Effector memory CD4-positive, alpha-beta T cell (primary cell): Measurements from ENCODE around the gene PWWP2B.
"Not testable (repeated sequence)": the region's sequence is repeated elsewhere in the genome, so short reads cannot be mapped to it uniquely, and the experiment has no call there.

Experiments
- DNase-seq, 3 donors: peaks; one replicate each; pipeline ENCODE4 v3.0.0-alpha.2; 2020
- H3K27ac ChIP-seq: 2 replicates; pipeline ENCODE4 v1.7.0; 2013; ENCODE audit warnings: mild to moderate bottlenecking, low read length, moderate library complexity; ENCODE audit not compliant: insufficient read depth, poor library complexity, severe bottlenecking
- H3K27me3 ChIP-seq: replicated peaks from 2 replicates; pipeline ENCODE4 v1.7.0; 2013; ENCODE audit warnings: mild to moderate bottlenecking, low read length; ENCODE audit not compliant: insufficient read depth, control insufficient read depth, poor library complexity, severe bottlenecking
- H3K36me3 ChIP-seq: 2 replicates; pipeline ENCODE4 v1.7.0; 2013; ENCODE audit warnings: mild to moderate bottlenecking, low read length, moderate library complexity; ENCODE audit not compliant: control insufficient read depth, insufficient read depth
- H3K4me1 ChIP-seq: 2 replicates; pipeline ENCODE4 v1.7.0; 2013; ENCODE audit warnings: low read length, mild to moderate bottlenecking; ENCODE audit not compliant: control insufficient read depth, insufficient read depth, poor library complexity, severe bottlenecking
- H3K4me3 ChIP-seq: 2 replicates; pipeline ENCODE4 v1.7.0; 2013; ENCODE audit warnings: low read length, low read depth, mild to moderate bottlenecking; ENCODE audit not compliant: insufficient read depth, poor library complexity, severe bottlenecking
- H3K9me3 ChIP-seq: 2 replicates; pipeline ENCODE4 v1.7.0; 2013; ENCODE audit warnings: mild to moderate bottlenecking, low read length, moderate library complexity; ENCODE audit not compliant: control insufficient read depth

Gene PWWP2B

DNA sequence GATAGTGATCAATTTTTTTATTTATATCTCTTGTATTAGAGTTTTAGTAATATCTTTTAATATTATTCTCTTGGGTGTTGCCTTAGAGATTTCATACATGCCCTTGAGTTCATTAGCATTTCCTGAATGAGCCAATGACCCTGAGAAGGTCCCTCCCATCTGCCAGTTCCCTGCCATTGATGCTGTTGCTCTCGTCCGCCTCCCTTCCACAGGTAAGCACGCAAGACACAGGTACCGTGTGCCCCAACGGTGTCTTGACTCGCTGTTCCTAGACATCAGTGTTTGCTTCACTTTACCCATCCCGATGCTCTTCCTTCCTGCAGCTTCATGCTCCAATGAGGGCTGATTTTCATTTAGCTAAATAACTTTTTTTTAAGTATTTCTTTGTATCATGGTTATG, 19.7 kb upstream of the PWWP2B start:
- H3K27me3 ChIP-seq = no peaks in the 10 kb centered on the region
- no peaks in the 10 kb centered on the region for H3K9me3 ChIP-seq
- DNase-seq = no peak
- H3K4me3 ChIP-seq = no peak overlapping the region
- no peak overlapping the region for H3K27ac ChIP-seq
- no peaks in the 10 kb centered on the region for H3K36me3 ChIP-seq
- peaks cover 5% of the 10 kb centered on the region for H3K4me1 ChIP-seq

DNA sequence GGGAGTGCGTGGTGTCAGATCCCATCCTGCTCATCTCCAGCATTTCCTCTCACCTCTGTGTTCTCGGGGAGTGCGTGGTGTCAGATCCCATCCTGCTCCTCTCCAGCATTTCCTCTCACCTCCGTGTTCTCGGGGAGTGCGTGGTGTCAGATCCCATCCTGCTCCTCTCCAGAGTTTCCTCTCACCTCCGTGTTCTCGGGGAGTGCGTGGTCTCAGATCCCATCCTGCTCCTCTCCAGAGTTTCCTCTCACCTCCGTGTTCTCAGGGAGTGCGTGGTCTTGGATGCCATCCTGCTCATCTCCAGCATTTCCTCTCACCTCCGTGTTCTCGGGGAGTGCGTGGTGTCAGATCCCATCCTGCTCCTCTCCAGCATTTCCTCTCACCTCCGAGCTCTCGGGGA, 18.0 kb upstream of the PWWP2B start:
- not testable (repeated sequence) for H3K36me3 ChIP-seq, H3K4me1 ChIP-seq, H3K27me3 ChIP-seq, H3K9me3 ChIP-seq, H3K27ac ChIP-seq, DNase-seq, H3K4me3 ChIP-seq

DNA sequence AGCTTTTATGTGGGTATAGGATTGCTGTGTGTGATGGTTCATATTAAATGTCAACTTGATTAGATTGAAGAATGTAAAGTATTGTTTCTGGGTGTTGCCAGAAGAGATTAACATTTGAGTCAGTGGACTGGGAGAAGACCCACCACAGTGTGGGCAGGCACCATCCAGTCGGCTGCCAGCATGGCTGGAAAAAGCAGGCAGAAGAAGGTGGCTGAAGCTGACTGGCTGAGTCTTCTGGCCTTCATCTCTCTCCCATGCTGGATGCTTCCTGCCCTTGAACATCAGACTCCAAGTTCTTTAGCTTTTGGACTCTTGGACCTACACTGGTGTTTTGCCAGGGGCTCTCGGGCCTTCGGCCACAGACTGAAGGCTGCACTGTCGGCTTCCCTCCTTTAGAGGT, 16.0 kb upstream of the PWWP2B start:
- H3K27ac ChIP-seq, H3K4me1 ChIP-seq, H3K36me3 ChIP-seq, H3K9me3 ChIP-seq, H3K27me3 ChIP-seq, H3K4me3 ChIP-seq, DNase-seq: not testable (repeated sequence)

GRCh38 chr10:132381741-132382140, 15.3 kb upstream of the PWWP2B start:
- Histone ChIP-seq H3K4me3 (no peak overlapping the region), H3K27me3 (no peaks in the 10 kb centered on the region), H3K9me3 (no peaks in the 10 kb centered on the region), H3K27ac (no peak overlapping the region), H3K4me1 (peaks cover 5% of the 10 kb centered on the region), H3K36me3 (no peaks in the 10 kb centered on the region)
- DNase-seq = no peak

- Histone ChIP-seq H3K9me3 (no peaks in the 10 kb centered on the region), H3K27me3 (no peaks in the 10 kb centered on the region), H3K4me1 (peaks cover 5% of the 10 kb centered on the region), H3K36me3 (no peaks in the 10 kb centered on the region), H3K4me3 (no peak overlapping the region), H3K27ac (no peak overlapping the region)
- no peak for DNase-seq
Observed at GRCh38 chr10:132382231-132382922, 14.6 kb upstream of the PWWP2B start.

- H3K4me1 ChIP-seq = peaks cover 10% of the 10 kb centered on the region
- H3K36me3 ChIP-seq = no peaks in the 10 kb centered on the region
- no peak overlapping the region for H3K27ac ChIP-seq
- no peaks in the 10 kb centered on the region for H3K27me3 ChIP-seq
- no peak for DNase-seq
- no peak overlapping the region for H3K4me3 ChIP-seq
- H3K9me3 ChIP-seq = no peaks in the 10 kb centered on the region
Observed at GRCh38 chr10:132383101-132383500, 13.9 kb upstream of the PWWP2B start.

- no peak for DNase-seq
Observed at GRCh38 chr10:132383751-132384196, 13.2 kb upstream of the PWWP2B start.

GRCh38 chr10:132384618-132385388, 12.2 kb upstream of the PWWP2B start:
- no peak for DNase-seq
- Histone ChIP-seq H3K27me3 (no peaks in the 10 kb centered on the region), H3K27ac (no peak overlapping the region), H3K4me3 (no peak overlapping the region), H3K36me3 (no peaks in the 10 kb centered on the region), H3K9me3 (no peaks in the 10 kb centered on the region), H3K4me1 (peaks cover 10% of the 10 kb centered on the region)

More at GRCh38 chr10:132383751-132384196, 13.2 kb upstream of the PWWP2B start:
- Histone ChIP-seq H3K9me3 (no peaks in the 10 kb centered on the region), H3K27me3 (no peaks in the 10 kb centered on the region), H3K4me3 (no peak overlapping the region), H3K36me3 (no peaks in the 10 kb centered on the region), H3K27ac (no peak overlapping the region), H3K4me1 (peaks cover 10% of the 10 kb centered on the region)

GRCh38 chr10:132385389-132385667, 11.7 kb upstream of the PWWP2B start:
- no peak for DNase-seq
- H3K9me3 ChIP-seq = no peaks in the 10 kb centered on the region
- H3K4me1 ChIP-seq = peaks cover 10% of the 10 kb centered on the region
- no peaks in the 10 kb centered on the region for H3K27me3 ChIP-seq
- H3K4me3 ChIP-seq = no peak overlapping the region
- no peaks in the 10 kb centered on the region for H3K36me3 ChIP-seq
- no peak overlapping the region for H3K27ac ChIP-seq

- Histone ChIP-seq H3K27ac (no peak overlapping the region), H3K4me1 (peaks cover 10% of the 10 kb centered on the region), H3K27me3 (no peaks in the 10 kb centered on the region), H3K9me3 (no peaks in the 10 kb centered on the region), H3K4me3 (no peak overlapping the region), H3K36me3 (no peaks in the 10 kb centered on the region)
- DNase-seq = no peak
Observed at GRCh38 chr10:132385721-132386418, 11.1 kb upstream of the PWWP2B start.
